GM12891 (cell line): ENCODE data around the gene OPALIN.

Experiments
- DNase-seq: peaks from one replicate; pipeline ENCODE4 v3.0.0; 2011; ENCODE audit warnings: low spot score; ENCODE audit not compliant: insufficient read length
- FAIRE-seq: peaks from 2 replicates; lab custom pipeline; 2011; peaks lifted over from hg19 to GRCh38; lab: Jason Lieb, UNC
- PAX5 ChIP-seq: IDR thresholded peaks from 2 replicates; pipeline ENCODE4 v1.6.1; 2011; ENCODE audit warnings: low read length, moderate library complexity, mild to moderate bottlenecking; ENCODE audit not compliant: insufficient read depth, severe bottlenecking
- POLR2A ChIP-seq: IDR thresholded peaks from 2 replicates; pipeline ENCODE4 v1.6.1; 2011; ENCODE audit warnings: low read depth, low read length, control low read depth
- POLR2AphosphoS5 ChIP-seq: IDR thresholded peaks from 2 replicates; pipeline ENCODE4 v1.6.1; 2011; ENCODE audit warnings: low read depth, low read length, control low read depth
- POU2F2 ChIP-seq: IDR thresholded peaks from 2 replicates; pipeline ENCODE4 v1.6.1; 2011; ENCODE audit warnings: low read depth, mild to moderate bottlenecking, control low read depth, low read length, moderate library complexity
- SPI1 ChIP-seq: IDR thresholded peaks from 2 replicates; pipeline ENCODE4 v1.6.1; 2011; ENCODE audit warnings: low read depth, low read length, control low read depth
- TAF1 ChIP-seq: IDR thresholded peaks from 2 replicates; pipeline ENCODE4 v1.6.1; 2011; ENCODE audit warnings: low read depth, low read length, control low read depth

Gene OPALIN

DNA sequence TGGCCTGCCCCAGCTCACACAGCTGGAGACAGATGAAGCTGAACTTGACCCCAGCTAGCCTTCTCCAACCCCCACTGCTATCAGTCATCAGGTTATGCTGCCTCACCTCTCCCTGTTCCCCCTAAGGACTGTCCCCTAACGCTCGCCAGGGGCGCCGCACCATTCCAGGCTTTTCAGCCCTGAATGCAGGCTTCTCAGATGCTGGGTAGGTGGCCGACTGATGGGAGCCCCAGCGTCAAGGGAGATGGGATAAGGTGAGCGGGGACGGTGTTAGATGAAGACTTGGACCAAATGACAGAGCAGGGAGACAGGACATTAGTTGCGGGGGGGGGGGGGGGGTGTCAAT, 15.8 kb upstream of the OPALIN start:
- FAIRE-seq = no peak
- DNase-seq = no peak
- TF ChIP-seq SPI1 = no peak
- no peak for TF ChIP-seq PAX5
- no peak for TF ChIP-seq POLR2A
- no peak for TF ChIP-seq TAF1
- no peak for TF ChIP-seq POU2F2
- no peak for TF ChIP-seq POLR2AphosphoS5

DNA sequence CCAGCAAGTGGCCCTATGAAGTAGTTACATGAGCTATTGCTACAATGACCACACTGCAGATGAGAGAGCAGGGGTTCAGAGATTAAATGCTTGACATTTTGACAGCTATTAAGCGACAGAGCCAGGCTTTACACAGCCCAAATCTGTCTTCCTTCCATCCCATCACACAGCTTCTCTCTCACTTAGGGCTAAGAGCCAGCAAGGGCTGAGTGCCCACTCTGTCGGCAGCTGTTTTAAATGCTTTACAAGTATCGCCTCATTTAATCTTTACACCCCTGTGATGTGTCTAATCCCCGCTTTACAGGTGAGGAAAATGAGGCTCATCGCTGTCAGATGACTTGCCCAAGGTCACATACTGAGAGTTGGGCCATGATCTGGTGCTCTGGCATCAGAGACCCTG, 15.2 kb upstream of the OPALIN start:
- FAIRE-seq (peak; percentile 35), DNase-seq (no peak)
- TF ChIP-seq PAX5 (no peak), TAF1 (no peak), POLR2A (no peak), POU2F2 (no peak), POLR2AphosphoS5 (no peak), SPI1 (no peak)

DNA sequence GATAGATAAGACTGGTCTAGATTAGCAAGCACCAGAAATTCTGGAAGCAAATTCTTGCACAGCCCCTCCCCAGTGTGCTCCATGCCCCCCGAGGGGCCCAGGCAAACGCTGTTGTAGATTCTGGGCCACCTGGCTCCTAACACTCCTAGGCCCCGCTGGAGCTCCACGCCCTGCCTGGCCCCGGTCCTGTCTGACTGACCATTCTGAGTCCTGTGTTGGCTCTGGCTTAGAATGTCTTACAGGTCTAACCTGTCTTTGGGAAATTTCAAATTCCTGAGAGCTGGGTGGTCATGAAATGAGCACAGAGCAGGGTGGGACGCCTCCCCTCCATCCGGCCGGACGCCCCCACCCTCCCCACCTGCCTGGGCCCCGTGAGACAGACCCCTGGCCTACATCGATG, 12.6 kb upstream of the OPALIN start:
- DNase-seq (no peak), FAIRE-seq (no peak)
- TF ChIP-seq POLR2A (no peak), PAX5 (no peak), POU2F2 (no peak), TAF1 (no peak), POLR2AphosphoS5 (no peak), SPI1 (no peak)

DNA sequence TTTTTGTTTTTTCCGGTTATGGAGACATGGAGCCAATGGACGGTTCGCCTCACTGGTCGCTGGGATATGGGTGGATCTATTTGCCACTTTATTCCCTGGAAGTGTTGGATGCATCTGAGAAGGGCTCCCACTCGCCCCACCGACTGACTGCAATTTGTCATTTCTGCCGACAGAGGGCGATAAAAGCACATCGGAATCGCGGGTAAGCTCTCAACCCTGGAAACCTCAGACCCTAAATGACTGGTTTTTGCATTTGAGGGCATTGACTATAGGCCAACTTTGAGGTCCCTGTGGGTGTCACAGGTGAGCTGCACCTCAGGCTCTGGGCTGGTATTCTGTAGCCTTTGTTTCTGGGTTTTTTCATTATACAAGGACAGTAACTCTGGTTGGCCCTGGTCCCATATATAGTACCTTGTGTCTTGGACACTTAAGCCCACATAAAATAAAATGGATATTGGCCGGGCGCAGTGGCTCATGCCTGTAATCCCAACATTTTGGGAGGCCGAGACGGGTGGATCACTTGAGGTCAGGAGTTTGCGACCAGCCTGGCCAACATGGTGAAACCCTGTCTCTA, 11.9 kb upstream of the OPALIN start:
- peak; percentile 94 for FAIRE-seq

DNA sequence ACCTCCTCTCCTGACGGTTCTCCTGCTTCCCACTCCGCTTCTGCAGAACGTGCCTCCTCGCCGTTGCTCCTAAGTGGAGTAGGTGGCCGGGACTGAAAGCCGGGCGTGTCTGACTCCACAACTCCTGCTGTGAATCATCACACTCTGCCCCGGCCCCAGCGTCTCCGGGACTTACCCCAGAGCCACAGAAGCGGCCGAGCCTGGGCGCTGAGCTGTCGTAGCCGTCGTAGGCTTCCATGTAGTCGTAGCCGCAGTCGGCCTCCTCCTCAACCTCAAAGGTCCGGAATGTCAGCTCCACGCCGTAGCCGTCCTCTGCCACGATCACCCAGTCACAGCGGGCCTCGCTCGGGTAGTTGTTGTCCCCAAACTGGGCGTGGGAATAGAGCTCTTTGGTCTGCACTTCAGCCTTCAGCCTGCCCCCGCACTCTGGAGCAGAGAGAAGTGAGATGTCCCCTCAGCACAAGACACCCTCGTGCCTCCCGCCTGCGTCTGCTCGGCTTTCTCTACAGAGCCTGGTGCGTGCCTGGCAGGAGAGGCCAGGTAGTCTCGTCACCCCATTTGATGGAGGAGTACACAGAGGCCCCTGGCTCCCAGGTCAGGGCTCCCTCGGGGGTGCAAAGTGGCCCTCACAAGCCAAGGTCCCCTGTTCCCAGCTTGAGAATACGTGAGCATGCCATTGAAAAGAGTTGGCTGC, 11.2 kb upstream of the OPALIN start:
- FAIRE-seq = no peak
- no peak for TF ChIP-seq POLR2AphosphoS5
- no peak for TF ChIP-seq POU2F2
- TF ChIP-seq PAX5 = no peak
- TF ChIP-seq POLR2A = no peak
- DNase-seq = no peak

More for the DNA sequence above, 11.9 kb upstream of the OPALIN start:
- TF ChIP-seq POLR2A (no peak), SPI1 (no peak), PAX5 (no peak), POU2F2 (no peak), POLR2AphosphoS5 (no peak), TAF1 (no peak)
- peak; percentile 61 for DNase-seq

DNA sequence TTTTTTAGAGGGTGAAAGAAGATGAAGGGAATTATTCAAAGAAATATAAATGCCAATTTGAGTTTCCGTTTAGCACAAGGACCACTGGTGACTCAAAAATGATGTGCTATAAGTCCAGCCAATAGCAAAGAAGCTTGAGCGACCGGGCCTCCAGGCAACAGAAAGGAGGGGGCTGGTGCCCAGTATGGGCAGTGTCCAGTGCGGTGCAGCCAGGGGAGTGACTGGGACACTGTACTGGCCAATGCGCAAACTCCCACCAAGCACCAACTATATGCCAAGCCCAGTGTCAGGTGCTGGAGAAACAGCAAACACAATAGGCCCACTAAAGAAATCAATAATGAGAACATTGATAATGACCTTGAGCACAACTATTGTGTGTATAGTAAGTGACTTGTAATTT, 10.2 kb upstream of the OPALIN start:
- FAIRE-seq (no peak), DNase-seq (no peak)
- TF ChIP-seq SPI1 (no peak), TAF1 (no peak), POU2F2 (no peak), POLR2A (no peak), POLR2AphosphoS5 (no peak), PAX5 (no peak)

DNA sequence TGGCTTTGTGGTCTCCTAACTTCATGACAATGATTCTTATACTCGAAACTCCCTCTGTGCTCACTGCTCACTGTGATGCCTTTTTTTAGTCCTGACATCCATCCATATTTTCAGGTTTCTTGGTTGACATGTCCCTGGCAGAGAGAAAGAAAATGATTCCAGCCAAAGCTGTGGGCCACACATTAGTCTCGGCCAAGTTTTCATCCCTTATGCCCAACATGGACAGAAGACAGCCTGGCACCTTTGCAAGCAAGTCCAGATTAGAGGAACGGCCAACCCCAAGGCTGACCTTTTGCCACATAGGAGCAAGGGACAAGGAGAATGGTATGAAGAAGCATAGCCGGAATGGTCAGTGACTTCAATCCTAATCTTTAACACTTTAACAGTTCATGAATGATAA, 8.7 kb upstream of the OPALIN start:
- TF ChIP-seq PAX5 = no peak
- no peak for TF ChIP-seq POLR2A
- TF ChIP-seq POU2F2 = no peak
- no peak for TF ChIP-seq TAF1
- no peak for FAIRE-seq
- DNase-seq = no peak

DNA sequence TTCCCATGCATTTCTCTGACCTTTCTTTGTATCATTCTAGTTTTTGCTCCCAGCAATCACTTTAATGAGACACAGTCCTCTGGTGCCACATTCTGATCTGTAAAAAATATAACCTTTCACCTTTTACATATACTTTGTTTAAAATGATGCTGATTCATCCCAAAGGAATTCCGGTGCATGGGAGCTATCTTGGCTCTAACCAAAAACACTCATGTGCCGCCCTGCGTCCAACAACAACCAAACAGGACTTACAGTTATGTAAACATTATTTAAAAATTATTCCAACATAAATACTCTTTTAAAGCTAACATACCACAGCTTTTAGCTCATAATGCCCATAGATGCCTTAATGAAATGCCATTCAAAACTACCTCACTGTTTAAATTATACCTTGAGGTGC, 7.7 kb upstream of the OPALIN start:
- FAIRE-seq (no peak), DNase-seq (no peak)
- TF ChIP-seq POU2F2 = no peak
- no peak for TF ChIP-seq TAF1
- no peak for TF ChIP-seq PAX5
- no peak for TF ChIP-seq POLR2A
- TF ChIP-seq SPI1 = no peak
- no peak for TF ChIP-seq POLR2AphosphoS5

DNA sequence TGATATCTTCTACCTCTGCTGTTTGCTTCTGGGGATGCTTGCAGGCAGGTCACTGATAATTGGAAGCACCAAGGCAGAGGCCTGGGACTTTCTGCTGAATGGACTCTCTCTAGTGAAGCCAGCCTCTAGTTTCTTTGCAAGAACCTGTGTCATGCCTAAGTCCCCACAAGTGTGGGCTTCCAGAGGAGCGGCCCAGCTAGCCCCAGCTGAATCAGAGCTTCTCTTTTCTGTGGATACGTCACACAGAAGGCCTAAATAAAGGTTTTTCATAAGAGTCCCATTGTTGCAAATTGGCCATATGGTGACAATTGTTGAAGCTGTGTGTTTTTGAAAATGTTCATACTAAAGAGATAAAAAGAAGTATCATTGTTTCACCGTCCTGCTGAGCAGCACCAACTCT, 6.8 kb upstream of the OPALIN start:
- TF ChIP-seq POLR2AphosphoS5 (no peak), POLR2A (no peak), TAF1 (no peak), POU2F2 (no peak), PAX5 (no peak), SPI1 (no peak)
- DNase-seq = no peak
- FAIRE-seq = no peak
